Measurements from ENCODE around the gene ERFL. TPM values are rescaled to one million over a fixed set of nuclear protein-coding genes. Genes with fewer than 3 reads are reported as not detected.

Gene ERFL
- total RNA-seq, 4 donors from 2014 or later = 0.32 to 0.42 (median 0.33) TPM; not detected in 1

GRCh38 chr19:41925208-41926003 is 2.8 kb downstream of the ERFL start:
- Histone ChIP-seq H3K27ac (replicated peaks in 1 of 4) (no peak overlapping the region), H3K4me1 (peaks cover 17 to 24% (median 20%) of the 10 kb centered on the region in 4 donors), H3K9me3 (no peaks in the 10 kb centered on the region), H3K4me3 (no peak overlapping the region), H3K27me3 (peaks cover 5 to 100% (median 84%) of the 10 kb centered on the region in 4 donors), H3K36me3 (no peaks in the 10 kb centered on the region)
- TF ChIP-seq POLR2AphosphoS5 (IDR thresholded peaks at IDR 0.05) = no peak
- TF ChIP-seq CTCF (IDR thresholded peaks at IDR 0.05) = no peak
- TF ChIP-seq EP300 (IDR thresholded peaks at IDR 0.05) = no peak
- TF ChIP-seq POLR2A (IDR thresholded peaks at IDR 0.05; ENCODE audit: low read depth) = no peak
- DNase-seq (ENCODE audit: extremely low spot score) = no peak
- WGBS = 44% methylated on average over 7 of the region's 7 CpGs
- intact Hi-C loops (cut with DNase I) = no loop called here

GRCh38 chr19:41924151-41925145 is 3.8 kb downstream of the ERFL start:
- Histone ChIP-seq H3K27me3 (peaks cover 5 to 100% (median 75%) of the 10 kb centered on the region in 4 donors), H3K9me3 (no peaks in the 10 kb centered on the region), H3K36me3 (no peaks in the 10 kb centered on the region), H3K27ac (replicated peaks in 1 of 4) (no peak overlapping the region), H3K4me1 (peaks cover 17 to 21% (median 20%) of the 10 kb centered on the region in 4 donors), H3K4me3 (no peak overlapping the region)
- TF ChIP-seq POLR2A (IDR thresholded peaks at IDR 0.05; ENCODE audit: low read depth) = no peak
- TF ChIP-seq CTCF (IDR thresholded peaks at IDR 0.05) = no peak
- no peak for TF ChIP-seq POLR2AphosphoS5 (IDR thresholded peaks at IDR 0.05)
- TF ChIP-seq EP300 (IDR thresholded peaks at IDR 0.05) = no peak
- intact Hi-C loops (cut with DNase I) = no loop called here
- WGBS = 45% methylated on average over 13 of the region's 13 CpGs
- no peak for DNase-seq (ENCODE audit: extremely low spot score)

DNA sequence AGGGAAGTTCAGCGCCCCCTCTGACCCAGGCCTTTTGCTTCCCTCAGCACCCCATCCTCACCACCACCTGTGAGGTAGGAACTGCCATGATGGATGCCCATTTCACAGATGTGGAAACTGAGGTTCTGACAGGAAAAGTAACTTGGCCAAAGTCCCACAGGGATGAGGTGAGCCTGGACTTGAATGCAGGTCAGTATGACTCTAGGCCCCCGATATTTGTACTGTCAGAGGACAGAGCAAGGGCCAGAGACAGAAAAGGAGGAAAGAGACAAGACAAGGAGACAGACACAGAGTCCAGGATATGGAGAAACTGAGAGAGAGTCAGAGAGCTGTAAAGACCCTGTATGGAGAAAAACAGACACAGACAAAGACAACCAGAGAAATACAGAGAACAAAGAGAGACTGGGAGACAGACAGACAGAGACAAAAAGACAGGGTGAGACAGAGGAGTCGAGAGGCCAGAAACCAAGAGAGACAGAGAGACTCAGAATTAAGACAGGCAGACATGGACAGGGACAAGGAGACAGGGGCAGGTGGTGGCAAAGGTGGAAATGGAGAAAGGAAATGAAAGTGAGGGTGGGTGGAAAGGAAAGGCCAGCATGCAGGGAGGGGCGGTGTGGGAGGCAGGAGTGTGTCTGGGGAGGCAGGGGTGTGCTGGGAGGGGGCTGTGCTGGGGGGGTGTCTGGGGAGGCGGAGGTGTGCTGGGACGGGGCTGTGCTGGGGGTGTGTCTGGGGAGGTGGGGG is 5.0 kb downstream of the ERFL start:
- peaks cover 5 to 100% (median 65%) of the 10 kb centered on the region in 4 donors for H3K27me3 ChIP-seq
- H3K36me3 ChIP-seq = no peaks in the 10 kb centered on the region
- H3K4me1 ChIP-seq = peaks cover 6 to 10% (median 9%) of the 10 kb centered on the region in 4 donors
- no peaks in the 10 kb centered on the region for H3K9me3 ChIP-seq
- intact Hi-C loops (cut with DNase I) = no loop called here
- no peak overlapping the region for H3K4me3 ChIP-seq
- DNase-seq (ENCODE audit: extremely low spot score) = no peak
- 32% methylated on average over 4 of the region's 6 CpGs for WGBS
- H3K27ac ChIP-seq (replicated peaks in 1 of 4) = no peak overlapping the region
- TF ChIP-seq POLR2A (IDR thresholded peaks at IDR 0.05; ENCODE audit: low read depth) (no peak), POLR2AphosphoS5 (IDR thresholded peaks at IDR 0.05) (no peak), CTCF (IDR thresholded peaks at IDR 0.05) (no peak), EP300 (IDR thresholded peaks at IDR 0.05) (no peak)

GRCh38 chr19:41922585-41922984 is 5.7 kb downstream of the ERFL start:
- H3K36me3 ChIP-seq = no peaks in the 10 kb centered on the region
- TF ChIP-seq POLR2AphosphoS5 (IDR thresholded peaks at IDR 0.05) = no peak
- TF ChIP-seq POLR2A (IDR thresholded peaks at IDR 0.05; ENCODE audit: low read depth) = no peak
- TF ChIP-seq CTCF (IDR thresholded peaks at IDR 0.05) = no peak
- H3K9me3 ChIP-seq = no peaks in the 10 kb centered on the region
- peaks cover 0 to 4% (median 2%) of the 10 kb centered on the region in 4 donors for H3K4me1 ChIP-seq
- no peak overlapping the region for H3K27ac ChIP-seq (replicated peaks in 1 of 4)
- no peak for DNase-seq (ENCODE audit: extremely low spot score)
- WGBS = 17% methylated on average over 16 of the region's 18 CpGs
- intact Hi-C loops (cut with DNase I) = no loop called here
- H3K27me3 ChIP-seq = peaks cover under 1 to 100% (median 64%) of the 10 kb centered on the region in 4 donors
- no peak overlapping the region for H3K4me3 ChIP-seq

All from esophagus muscularis mucosa (tissue), 4 donors.